Loucy (cell line): ENCODE results near the gene THOC6.
"Not testable (repeated sequence)": the region's sequence is repeated elsewhere in the genome, so short reads cannot be mapped to it uniquely, and the experiment has no call there.

Source experiments
- H2AFZ ChIP-seq: fragments of 200-600 bp; sonication (generic); 2 replicates; pipeline ENCODE4 v1.6.0; 2016; ENCODE audit warnings: antibody characterized with exemption, mild to moderate bottlenecking, low read length, moderate library complexity
- H3F3A ChIP-seq: fragments of 200-600 bp; 2 replicates; pipeline ENCODE4 v1.6.0; 2016; ENCODE audit warnings: antibody characterized with exemption, low read depth, mild to moderate bottlenecking
- H3K27me3 ChIP-seq: fragments of 200-600 bp; sonication (generic); 2 replicates; pipeline ENCODE4 v1.6.1; 2014; ENCODE audit warnings: low read length, mild to moderate bottlenecking; ENCODE audit not compliant: insufficient read depth, poor library complexity, severe bottlenecking
- H3K36me3 ChIP-seq: fragments of 200-600 bp; sonication (generic); 2 replicates; pipeline ENCODE4 v1.6.1; 2016; ENCODE audit warnings: low read length; ENCODE audit not compliant: insufficient read depth
- H3K4me1 ChIP-seq: fragments of 200-600 bp; sonication (generic); 2 replicates; pipeline ENCODE4 v1.5.1; 2014; ENCODE audit warnings: low read length, mild to moderate bottlenecking; ENCODE audit not compliant: insufficient read depth, poor library complexity, severe bottlenecking
- H3K4me2 ChIP-seq: fragments of 200-600 bp; sonication (generic); 2 replicates; pipeline ENCODE4 v1.6.0; 2014; ENCODE audit warnings: antibody characterized with exemption, low read length, low read depth, mild to moderate bottlenecking; ENCODE audit not compliant: poor library complexity, severe bottlenecking
- H3K4me3 ChIP-seq: fragments of 200-600 bp; sonication (generic); 2 replicates; pipeline ENCODE4 v1.5.1; 2014; ENCODE audit warnings: low read length, mild to moderate bottlenecking, mixed read lengths; ENCODE audit not compliant: poor library complexity, severe bottlenecking
- H3K79me2 ChIP-seq: fragments of 200-600 bp; sonication (generic); 2 replicates; pipeline ENCODE4 v1.6.1; 2014; ENCODE audit warnings: low read length; ENCODE audit not compliant: insufficient read depth
- H3K9ac ChIP-seq: fragments of 200-600 bp; sonication (generic); 2 replicates; pipeline ENCODE4 v1.6.0; 2014; ENCODE audit warnings: mild to moderate bottlenecking, low read depth, low read length, moderate library complexity; ENCODE audit not compliant: poor library complexity, severe bottlenecking
- H3K9me2 ChIP-seq: fragments of 200-600 bp; sonication (generic); replicated peaks from 2 replicates; pipeline ENCODE4 v1.6.1; 2016; ENCODE audit warnings: low read depth, low read length, mixed read lengths
- H3K9me3 ChIP-seq: fragments of 200-600 bp; sonication (generic); 2 replicates; pipeline ENCODE4 v1.6.1; 2014; ENCODE audit warnings: mild to moderate bottlenecking, antibody characterized with exemption, low read length, low read depth; ENCODE audit not compliant: insufficient read depth
- H4K20me1 ChIP-seq: fragments of 200-600 bp; sonication (generic); 2 replicates; pipeline ENCODE4 v1.6.0; 2014; ENCODE audit warnings: antibody characterized with exemption, low read length, mild to moderate bottlenecking; ENCODE audit not compliant: insufficient read depth, poor library complexity, severe bottlenecking
- CTCF ChIP-seq: fragments of 200-600 bp; sonication (generic); conservative IDR thresholded peaks from 2 replicates; pipeline ENCODE4 v1.5.1; 2014; ENCODE audit warnings: mild to moderate bottlenecking, antibody characterized with exemption, low read length
- EZH2phosphoT487 ChIP-seq: fragments of 200-600 bp; IDR thresholded peaks from 2 replicates; pipeline ENCODE4 v1.6.1; 2018; ENCODE audit warnings: antibody characterized with exemption, mild to moderate bottlenecking, moderate library complexity, borderline replicate concordance

Gene THOC6

GRCh38 chr16:3070608-3071111, 46.8 kb downstream of the THOC6 start:
- TF ChIP-seq CTCF (no peak), EZH2phosphoT487 (no peak)
- no peaks in the 10 kb centered on the region for H3K36me3 ChIP-seq
- no peaks in the 10 kb centered on the region for H3K27me3 ChIP-seq
- no peak overlapping the region for H3K4me3 ChIP-seq
- peaks cover 5% of the 10 kb centered on the region for H3F3A ChIP-seq
- no peaks in the 10 kb centered on the region for H3K9me3 ChIP-seq
- H3K9me2 ChIP-seq: no peaks in the 10 kb centered on the region
- H3K9ac ChIP-seq: no peak overlapping the region
- H2AFZ ChIP-seq: no peak overlapping the region
- peaks cover 20% of the 10 kb centered on the region for H4K20me1 ChIP-seq
- peaks cover 35% of the 10 kb centered on the region for H3K4me1 ChIP-seq
- H3K4me2 ChIP-seq: no peak overlapping the region
- H3K79me2 ChIP-seq: peaks cover 36% of the 10 kb centered on the region

GRCh38 chr16:3071655-3072054, 47.8 kb downstream of the THOC6 start:
- H3K4me1 ChIP-seq: peaks cover 41% of the 10 kb centered on the region
- TF ChIP-seq CTCF: no peak
- no peak for TF ChIP-seq EZH2phosphoT487
- H3K9me3 ChIP-seq: no peaks in the 10 kb centered on the region
- H4K20me1 ChIP-seq: peaks cover 12% of the 10 kb centered on the region
- H3K27me3 ChIP-seq: no peaks in the 10 kb centered on the region
- no peaks in the 10 kb centered on the region for H3K9me2 ChIP-seq
- no peak overlapping the region for H3K4me3 ChIP-seq
- H3F3A ChIP-seq: peaks cover 10% of the 10 kb centered on the region
- no peaks in the 10 kb centered on the region for H3K36me3 ChIP-seq
- H3K4me2 ChIP-seq: no peak overlapping the region
- H2AFZ ChIP-seq: no peak overlapping the region
- peaks cover 26% of the 10 kb centered on the region for H3K79me2 ChIP-seq
- H3K9ac ChIP-seq: peak overlapping the region; percentile 32

GRCh38 chr16:3072148-3072547, 48.3 kb downstream of the THOC6 start:
- H3K79me2 ChIP-seq: peaks cover 22% of the 10 kb centered on the region; the same call in 1 of the 2 replicates
- not testable (repeated sequence) for H3K9me2 ChIP-seq, H3F3A ChIP-seq, H3K27me3 ChIP-seq, H3K4me2 ChIP-seq, H3K4me3 ChIP-seq, H4K20me1 ChIP-seq, H3K9me3 ChIP-seq, H3K36me3 ChIP-seq, H2AFZ ChIP-seq
- H3K4me1 ChIP-seq: peaks cover 42% of the 10 kb centered on the region
- peak overlapping the region; percentile 32 for H3K9ac ChIP-seq

GRCh38 chr16:3072576-3073263, 48.9 kb downstream of the THOC6 start:
- H3K9me2 ChIP-seq, H2AFZ ChIP-seq, H4K20me1 ChIP-seq, H3K4me2 ChIP-seq, H3K9me3 ChIP-seq, H3K27me3 ChIP-seq, H3K36me3 ChIP-seq, H3K4me3 ChIP-seq: not testable (repeated sequence)
- peak; percentile 31 for TF ChIP-seq CTCF
- Histone ChIP-seq H3K9ac (peak overlapping the region; percentile 100), H3F3A (peaks cover 14% of the 10 kb centered on the region), H3K4me1 (peaks cover 47% of the 10 kb centered on the region), H3K79me2 (peaks cover 16% of the 10 kb centered on the region; the same call in 1 of the 2 replicates)
